GM10248 (cell line): ENCODE results near the gene POU2F2.

Experiments
- CTCF ChIA-PET: fragments of 300-600 bp; sonication (Branson Sonifier 250); formaldehyde crosslinking; extraction: SDS; loops from one replicate; lab custom pipeline; 2021; ENCODE audit warnings: antibody characterized with exemption; lab: Yijun Ruan, JAX
- POLR2A ChIA-PET: fragments of 350-650 bp; sonication (Branson Sonifier 250); formaldehyde crosslinking; extraction: SDS; loops from one replicate; lab custom pipeline; 2020; ENCODE audit warnings: antibody characterized with exemption; lab: Yijun Ruan, JAX
- DNase-seq: peaks from one replicate; pipeline ENCODE4 v3.0.0; 2012; ENCODE audit errors: extremely low spot score
- TF ChIP-seq, protein P1 (sequence below): IDR thresholded peaks from 2 replicates; pipeline ENCODE4 v1.5.1; 2012; ENCODE audit warnings: mild to moderate bottlenecking, low read depth; ENCODE audit errors: extremely low read depth, missing control alignments, control extremely low read depth

Gene POU2F2

GRCh38 chr19:42132030-42132628, at the start of gene POU2F2:
Gene POU2F2, minus strand, starts transcription at chr19:42132446. Its CDS starts 35 bp downstream, at chr19:42132411.
- DNase-seq: peak; percentile 88
- ChIA-PET POLR2A (no interaction called here), CTCF (interaction anchor here (0.6 to 4.7 kb wide), 40 partner anchors 9 to 318 kb away, joined by 3 to 44 read pairs (median 5); partner anchors contain the start of genes GSK3A and ZNF526)
- TF ChIP-seq, protein P1, sequence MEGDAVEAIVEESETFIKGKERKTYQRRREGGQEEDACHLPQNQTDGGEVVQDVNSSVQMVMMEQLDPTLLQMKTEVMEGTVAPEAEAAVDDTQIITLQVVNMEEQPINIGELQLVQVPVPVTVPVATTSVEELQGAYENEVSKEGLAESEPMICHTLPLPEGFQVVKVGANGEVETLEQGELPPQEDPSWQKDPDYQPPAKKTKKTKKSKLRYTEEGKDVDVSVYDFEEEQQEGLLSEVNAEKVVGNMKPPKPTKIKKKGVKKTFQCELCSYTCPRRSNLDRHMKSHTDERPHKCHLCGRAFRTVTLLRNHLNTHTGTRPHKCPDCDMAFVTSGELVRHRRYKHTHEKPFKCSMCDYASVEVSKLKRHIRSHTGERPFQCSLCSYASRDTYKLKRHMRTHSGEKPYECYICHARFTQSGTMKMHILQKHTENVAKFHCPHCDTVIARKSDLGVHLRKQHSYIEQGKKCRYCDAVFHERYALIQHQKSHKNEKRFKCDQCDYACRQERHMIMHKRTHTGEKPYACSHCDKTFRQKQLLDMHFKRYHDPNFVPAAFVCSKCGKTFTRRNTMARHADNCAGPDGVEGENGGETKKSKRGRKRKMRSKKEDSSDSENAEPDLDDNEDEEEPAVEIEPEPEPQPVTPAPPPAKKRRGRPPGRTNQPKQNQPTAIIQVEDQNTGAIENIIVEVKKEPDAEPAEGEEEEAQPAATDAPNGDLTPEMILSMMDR: no peak

DNA sequence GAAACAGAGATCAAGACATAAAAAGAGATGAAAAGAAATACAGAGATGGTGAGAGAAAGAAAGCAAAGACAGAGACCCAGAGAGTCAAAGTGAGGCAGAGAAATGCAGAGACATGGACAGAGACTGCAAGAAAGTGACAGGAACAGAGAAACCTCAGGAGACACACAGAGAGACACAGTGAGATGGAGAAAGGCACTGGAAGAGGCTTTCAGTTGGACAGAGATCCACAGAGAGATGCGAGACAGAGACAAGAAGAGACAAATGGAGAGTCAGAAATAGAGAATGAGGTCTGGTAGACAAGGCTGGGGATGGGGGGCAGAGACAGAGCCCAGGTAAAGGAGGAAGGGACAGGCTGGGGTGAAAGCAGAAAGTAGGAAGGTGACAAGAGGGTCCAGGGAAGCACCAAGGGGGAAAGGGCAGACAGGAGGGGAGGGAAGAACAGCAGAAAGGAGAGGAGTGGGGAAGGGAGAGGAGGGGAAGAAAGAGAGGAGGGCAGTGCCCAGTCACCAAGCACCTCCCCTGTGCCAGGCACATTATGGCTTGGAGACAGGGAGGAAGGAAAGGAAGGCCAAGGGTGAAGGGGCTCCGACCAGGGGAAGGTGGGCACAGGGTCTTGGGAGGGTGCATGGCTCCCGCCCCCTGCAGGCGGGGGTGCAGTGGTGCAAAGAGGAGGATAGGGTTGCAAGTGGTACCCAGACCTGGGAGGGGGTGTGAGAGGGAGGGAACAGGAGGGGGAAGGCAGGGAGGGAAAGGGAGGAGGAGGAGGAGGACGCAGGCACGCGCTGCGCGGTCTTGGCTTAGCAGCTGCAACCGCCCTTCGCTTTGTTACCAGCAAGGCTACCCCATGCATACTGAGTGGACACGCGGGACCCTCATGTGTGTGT, 46.8 kb upstream of the POU2F2 start:
- POLR2A ChIA-PET: no interaction called here
- TF ChIP-seq, protein P1: peak; percentile 36
- CTCF ChIA-PET: no interaction called here
- DNase-seq: peak; percentile 35

GRCh38 chr19:42177686-42178019, 45.4 kb upstream of the POU2F2 start:
- ChIA-PET CTCF (interaction anchor here (2.4 kb wide), 1 partner anchor 8 kb away, joined by 8 read pairs; no protein-coding TSS in a partner anchor), POLR2A (no interaction called here)
- DNase-seq: no peak
- TF ChIP-seq, protein P1: no peak

DNA sequence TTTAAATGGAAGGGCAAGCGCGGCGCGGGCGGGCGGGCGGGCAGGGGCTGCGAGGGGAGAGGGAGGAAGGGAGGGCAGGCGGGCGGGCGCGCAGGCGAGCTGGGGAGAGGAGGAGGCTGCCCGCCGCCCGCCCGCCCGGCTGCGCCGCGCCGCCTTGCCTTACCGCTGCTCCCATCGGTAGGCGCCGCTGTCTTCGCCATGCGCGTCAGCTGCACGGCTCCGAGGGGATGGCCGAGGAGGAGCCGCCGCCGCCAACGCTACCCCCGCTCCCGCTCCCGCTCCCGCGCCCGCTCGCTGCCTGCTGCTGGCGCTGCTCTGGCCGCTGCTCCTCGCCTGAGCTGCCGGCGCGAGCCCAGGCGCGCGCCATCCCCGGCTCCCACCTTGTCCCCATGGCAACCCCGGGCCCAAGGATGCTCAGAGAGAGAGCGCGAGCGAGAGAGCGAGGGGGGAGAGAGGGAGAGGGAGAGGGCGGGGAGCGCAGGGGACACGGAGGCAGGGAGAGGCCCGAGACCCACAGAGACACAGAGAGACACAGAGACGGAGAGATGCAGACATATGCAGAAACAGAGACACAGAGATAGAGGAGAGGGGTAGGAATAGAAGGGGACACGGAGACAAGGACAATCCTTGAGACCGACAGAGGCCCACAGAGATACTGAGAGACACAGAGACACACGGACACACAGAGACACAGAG, 44.9 kb upstream of the POU2F2 start:
- POLR2A ChIA-PET: interaction anchor here (0.5 to 0.7 kb wide), 2 partner anchors 10 to 1622 kb away, joined by 3 to 4 read pairs; no protein-coding TSS in a partner anchor
- CTCF ChIA-PET: interaction anchor here (1.0 to 2.6 kb wide), 7 partner anchors 8 to 69 kb away, joined by 3 to 9 read pairs (median 7); partner anchors contain the start of gene POU2F2
- TF ChIP-seq, protein P1: peak; percentile 54
- DNase-seq: peak; percentile 75

DNA sequence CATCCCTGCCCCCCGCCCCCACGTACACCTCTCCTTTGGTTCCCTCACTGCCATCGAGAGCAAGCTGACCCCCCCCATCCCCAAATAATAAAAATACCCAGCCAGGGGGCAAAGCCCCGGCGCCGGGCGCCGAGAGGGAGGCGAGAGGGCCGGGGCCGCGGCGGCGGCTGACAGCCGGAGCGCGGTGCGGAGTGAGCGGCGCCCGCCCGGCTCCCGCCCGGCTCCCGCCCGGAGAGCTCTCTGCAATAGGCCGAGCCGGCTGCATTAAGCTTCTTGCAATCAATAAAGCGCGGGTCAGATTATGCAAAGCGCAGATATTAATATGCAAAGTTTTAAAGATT, 44.4 kb upstream of the POU2F2 start:
- ChIA-PET CTCF (interaction anchor here (1.0 to 2.6 kb wide), 7 partner anchors 9 to 68 kb away, joined by 3 to 9 read pairs (median 7); partner anchors contain the start of gene POU2F2), POLR2A (interaction anchor here (0.5 to 0.7 kb wide), 2 partner anchors 10 to 1622 kb away, joined by 3 to 4 read pairs; no protein-coding TSS in a partner anchor)
- DNase-seq: no peak
- TF ChIP-seq, protein P1: no peak
